HepG2 (cell line): ENCODE measurements around the gene POLD3. TPM values are rescaled to one million over a fixed set of nuclear protein-coding genes. Genes with fewer than 3 reads are reported as not detected.

Experiments used
- ATAC-seq: fragments of 200-7000 bp; cut with Tn5 transposase; 3 replicates; pipeline ENCODE4 v1.9.1; 2020; ENCODE audit warnings: mild to moderate bottlenecking, moderate library complexity
- BruUV-seq: library from RNA; stranded (reverse); fragments of 400-500 nt; replicated peaks from 2 replicates; lab custom pipeline; 2021; lab: Mats Ljungman, UMichigan
- CTCF ChIA-PET: fragments of 300-600 bp; formaldehyde crosslinking; extraction: SDS; loops from one replicate; lab custom pipeline; 2021; ENCODE audit warnings: low total read pairs, inconsistent platforms, low intra/inter-chr PET ratio; lab: Yijun Ruan, JAX
- POLR2A ChIA-PET: fragments of 350-600 bp; sonication (Branson Sonifier 250); formaldehyde crosslinking; loops from one replicate; lab custom pipeline; 2020; ENCODE audit warnings: antibody characterized with exemption, inconsistent platforms; lab: Yijun Ruan, JAX
- DNase-seq: peaks from one replicate; pipeline ENCODE4 v3.0.0-alpha.2; 2015; ENCODE audit warnings: low spot score
- FAIRE-seq: peaks from 3 replicates; lab custom pipeline; 2011; peaks lifted over from hg19 to GRCh38; lab: Jason Lieb, UNC
- H2AFZ ChIP-seq: one replicate; pipeline ENCODE4 v1.6.1; 2011; ENCODE audit warnings: low read length, inconsistent platforms
- H3K27ac ChIP-seq: fragments of 300-600 bp; 3 replicates; pipeline ENCODE4 v1.8.0; 2011; ENCODE audit warnings: mixed run types, mild to moderate bottlenecking, mixed read lengths, low read length, inconsistent platforms; ENCODE audit not compliant: insufficient read depth; ENCODE audit errors: extremely low read length
- H3K27me3 ChIP-seq, 2 experiments: fragments of 200-600 bp in 1 of 2; 2 replicates in 1 of 2; 3 replicates in 1 of 2; pipeline versions ENCODE4 v1.6.0 to v1.8.0; 2011; ENCODE audit warnings: low read length in 2 of 2, mild to moderate bottlenecking in 2 of 2, moderate library complexity in 2 of 2, inconsistent platforms in 1 of 2; ENCODE audit not compliant: insufficient read depth in 2 of 2, control insufficient read depth in 1 of 2
- H3K36me3 ChIP-seq, 2 experiments: fragments of 200-600 bp in 1 of 2; replicated peaks in 1 of 2; 2 replicates in 1 of 2; 3 replicates in 1 of 2; pipeline versions ENCODE4 v1.5.1 to v1.8.0; 2011; ENCODE audit warnings: low read length in 2 of 2, inconsistent platforms in 1 of 2; ENCODE audit not compliant: insufficient read depth in 2 of 2, control insufficient read depth in 1 of 2
- H3K4me1 ChIP-seq: 2 replicates; pipeline ENCODE4 v1.5.1; 2012; ENCODE audit warnings: low read length, inconsistent platforms; ENCODE audit not compliant: insufficient read depth
- H3K4me2 ChIP-seq: 2 replicates; pipeline ENCODE4 v1.6.0; 2011; ENCODE audit warnings: low read depth, low read length, inconsistent platforms
- H3K4me3 ChIP-seq, 3 experiments: fragments of 200-600 bp in 1 of 3; sonication (generic), shearing (Covaris generic) in 1 of 3; replicated peaks in 1 of 3; 2 replicates each; pipeline ENCODE4 v1.5.1; 2011 to 2016; ENCODE audit warnings: low read length in 3 of 3, inconsistent platforms in 2 of 3, low read depth in 2 of 3, mild to moderate bottlenecking in 2 of 3, control low read depth in 1 of 3, mixed read lengths in 1 of 3; ENCODE audit not compliant: insufficient read depth in 1 of 3
- H3K79me2 ChIP-seq: one replicate; pipeline ENCODE4 v1.6.1; 2011; ENCODE audit warnings: low read length, inconsistent platforms; ENCODE audit not compliant: insufficient read depth
- H3K9ac ChIP-seq: 2 replicates; pipeline ENCODE4 v1.6.0; 2011; ENCODE audit warnings: mild to moderate bottlenecking, low read depth, low read length, inconsistent platforms; ENCODE audit not compliant: insufficient read depth
- H3K9me3 ChIP-seq: 2 replicates; pipeline ENCODE4 v1.5.1; 2012; ENCODE audit warnings: mild to moderate bottlenecking, low read length
- H4K20me1 ChIP-seq: 2 replicates; pipeline ENCODE4 v1.6.0; 2011; ENCODE audit warnings: inconsistent platforms, mild to moderate bottlenecking, low read length, moderate library complexity; ENCODE audit not compliant: insufficient read depth
- EEA1 ChIP-seq: sonication (generic); formaldehyde crosslinking; IDR thresholded peaks from 2 replicates; pipeline ENCODE4 v1.5.1; 2020; ENCODE audit warnings: mild to moderate bottlenecking, missing genetic modification reagents, borderline replicate concordance
- KLF9 ChIP-seq: IDR thresholded peaks from 2 replicates; pipeline ENCODE4 v1.6.1; 2016; ENCODE audit warnings: low read depth
- MAFK ChIP-seq, 2 experiments: IDR thresholded peaks in 1 of 2; conservative IDR thresholded peaks in 1 of 2; 2 replicates each; pipeline ENCODE4 v1.6.1; 2011; ENCODE audit warnings: improper control_type of control experiment in 2 of 2, low read length in 2 of 2
- MZF1 ChIP-seq: sonication (generic); formaldehyde crosslinking; IDR thresholded peaks from 2 replicates; pipeline ENCODE4 v1.8.1; 2023; ENCODE audit warnings: mild to moderate bottlenecking, missing genetic modification reagents, borderline replicate concordance
- NAIF1 ChIP-seq: sonication (generic); formaldehyde crosslinking; IDR thresholded peaks from 2 replicates; pipeline ENCODE4 v1.5.0; 2020; ENCODE audit warnings: mild to moderate bottlenecking, missing genetic modification reagents, borderline replicate concordance
- NFE2 ChIP-seq: sonication (generic); formaldehyde crosslinking; IDR thresholded peaks from 2 replicates; pipeline ENCODE4 v1.4.0; 2020; ENCODE audit warnings: missing genetic modification reagents
- SMAD1 ChIP-seq: sonication (generic); formaldehyde crosslinking; IDR thresholded peaks from 2 replicates; pipeline ENCODE4 v1.4.0; 2020; ENCODE audit warnings: missing genetic modification reagents, low read depth, mild to moderate bottlenecking, borderline replicate concordance
- TAF1 ChIP-seq: sonication (generic); formaldehyde crosslinking; IDR thresholded peaks from 2 replicates; pipeline ENCODE4 v1.4.0; 2020; ENCODE audit warnings: missing genetic modification reagents
- TRAFD1 ChIP-seq: sonication (generic); formaldehyde crosslinking; IDR thresholded peaks from 2 replicates; pipeline ENCODE4 v1.5.1; 2020; ENCODE audit warnings: missing genetic modification reagents, mild to moderate bottlenecking, borderline replicate concordance
- ZFP41 ChIP-seq: sonication (generic); formaldehyde crosslinking; IDR thresholded peaks from 2 replicates; pipeline ENCODE4 v1.4.0; 2020; ENCODE audit warnings: mild to moderate bottlenecking, missing genetic modification reagents, borderline replicate concordance
- ZNF10 ChIP-seq: sonication (generic); formaldehyde crosslinking; IDR thresholded peaks from 2 replicates; pipeline ENCODE4 v1.4.0; 2020; ENCODE audit warnings: mild to moderate bottlenecking, low read depth, missing genetic modification reagents, borderline replicate concordance
- ZNF12 ChIP-seq: sonication (generic); formaldehyde crosslinking; IDR thresholded peaks from 2 replicates; pipeline ENCODE4 v1.5.0; 2020; ENCODE audit warnings: missing genetic modification reagents
- ZNF263 ChIP-seq: sonication (generic); formaldehyde crosslinking; IDR thresholded peaks from 2 replicates; pipeline ENCODE4 v1.4.0; 2020; ENCODE audit warnings: missing genetic modification reagents
- ZNF510 ChIP-seq: sonication (generic); formaldehyde crosslinking; IDR thresholded peaks from 2 replicates; pipeline ENCODE4 v1.4.0; 2020; ENCODE audit warnings: low read depth, mild to moderate bottlenecking, missing genetic modification reagents
- ZNF777 ChIP-seq: sonication (generic); formaldehyde crosslinking; IDR thresholded peaks from 2 replicates; pipeline ENCODE4 v1.4.0; 2020; ENCODE audit warnings: missing genetic modification reagents
- WGBS: methylation state at CpG from one replicate; pipeline ENCODE4 v1.1.6; 2017; ENCODE audit warnings: low lambda C conversion rate; 5-methylcytosine and 5-hydroxymethylcytosine counted together
- in situ Hi-C: cut with HindIII; loops from 2 replicates; pipeline ENCODE4 v1.10.0; 2017; ENCODE audit warnings: low pct_unique_long_range_greater_than_20kb; ENCODE audit not compliant: extremely low pct_ligation_motif_present
- intact Hi-C: fragments of 100-400 bp; cut with micrococcal nuclease; formaldehyde crosslinking; loops from one replicate; pipeline ENCODE4 v1.10.0; 2022; ENCODE audit not compliant: unreplicated experiment
- polyA plus RNA-seq, 8 experiments: library from polyadenylated mRNA; depleted of rRNA in 3 of 8; stranded (reverse) in 7 of 8; unstranded in 1 of 8; fragments of >200 nt; fragmentation: Illumina TruSeq in 4 of 8; extraction: Trizol in 4 of 8; gene quantifications; 2 replicates each; pipeline versions ENCODE4 v1.2.1 to v1.2.3, GENCODE V29; 2011 to 2016; ENCODE audit warnings: low read depth in 4 of 8, missing spikeins in 1 of 8, mixed read lengths in 1 of 8; ENCODE audit not compliant: insufficient read depth in 1 of 8
- total RNA-seq, 5 experiments: library from RNA; depleted of rRNA; stranded (reverse); fragments of >200 nt; fragmentation: Illumina TruSeq; extraction: Trizol; gene quantifications; 2 replicates each; pipeline ENCODE4 v1.2.3, GENCODE V29; 2016; ENCODE audit warnings: low read depth in 1 of 5

Gene POLD3
- total and polyA plus RNA-seq, 2 of the 13 experiments (the other 11 are each of a cell fraction or from before 2014, with no cell fraction given) = 6.3 to 18.9 TPM

GRCh38 chr11:74574563-74574962, 17.8 kb upstream of the POLD3 start:
- ATAC-seq (no peak), DNase-seq (no peak), FAIRE-seq (no peak)
- Histone ChIP-seq H3K27ac (no peak overlapping the region), H2AFZ (no peak overlapping the region), H3K27me3 (peaks cover 0 to 2% of the 10 kb centered on the region in 2 experiments; a peak in 2 of 5 replicates), H3K4me1 (peaks cover 6% of the 10 kb centered on the region; the same call in 1 of the 2 replicates), H3K4me3 (no peak overlapping the region), H3K4me2 (no peak overlapping the region), H3K36me3 (no peaks in the 10 kb centered on the region), H4K20me1 (no peaks in the 10 kb centered on the region), H3K79me2 (no peaks in the 10 kb centered on the region), H3K9ac (no peak overlapping the region), H3K9me3 (no peaks in the 10 kb centered on the region)
- BruUV-seq = no TSS peak
- WGBS = 56% methylated on average over 6 of the region's 6 CpGs
- CTCF ChIA-PET = no interaction called here
- intact Hi-C loops (no loop called here), in situ Hi-C loops (no loop called here)
- peak in 1 of 2 experiments; percentile 43; a peak in 2 of 4 replicates for TF ChIP-seq MAFK (conservative IDR thresholded peaks at IDR 0.05 in 1 of 2, IDR thresholded peaks at IDR 0.05 in 1 of 2; ENCODE audit: low read length in 2 of 2)
- TF ChIP-seq ZNF510 (CRISPR knock-in tag) = no peak
- TF ChIP-seq MZF1 (CRISPR knock-in tag) = no peak
- POLR2A ChIA-PET = no interaction called here

- no peaks in the 10 kb centered on the region for H3K36me3 ChIP-seq
- ATAC-seq (no peak), FAIRE-seq (no peak), DNase-seq (no peak)
- no peak overlapping the region for H3K27ac ChIP-seq
- ChIA-PET POLR2A (no interaction called here), CTCF (no interaction called here)
- WGBS = 92% methylated on average over 3 of the region's 3 CpGs
- H3K79me2 ChIP-seq = no peaks in the 10 kb centered on the region
- no peaks in the 10 kb centered on the region for H3K9me3 ChIP-seq
- H3K27me3 ChIP-seq = peaks cover 1 to 2% of the 10 kb centered on the region in 2 experiments; a peak in 1 of 5 replicates
- no peak overlapping the region for H2AFZ ChIP-seq
- intact Hi-C loops = no loop called here
- H3K4me3 ChIP-seq = no peak overlapping the region
- H3K4me2 ChIP-seq = no peak overlapping the region
- BruUV-seq = no TSS peak
- in situ Hi-C loops = no loop called here
- no peaks in the 10 kb centered on the region for H4K20me1 ChIP-seq
- peaks cover 3% of the 10 kb centered on the region; the same call in 1 of the 2 replicates for H3K4me1 ChIP-seq
- H3K9ac ChIP-seq = no peak overlapping the region
- TF ChIP-seq TRAFD1 (CRISPR knock-in tag) = no peak
- TF ChIP-seq ZFP41 (CRISPR knock-in tag) = no peak
- no peak for TF ChIP-seq SMAD1
- TF ChIP-seq EEA1 = no peak
- TF ChIP-seq ZNF263 (CRISPR knock-in tag) = no peak
- no peak for TF ChIP-seq ZNF777 (CRISPR knock-in tag)
- TF ChIP-seq KLF9 (CRISPR knock-in tag) = no peak
- TF ChIP-seq NAIF1 (CRISPR knock-in tag) = no peak
- no peak for TF ChIP-seq ZNF12 (CRISPR knock-in tag)
- no peak for TF ChIP-seq ZNF10 (CRISPR knock-in tag)
- no peak for TF ChIP-seq NFE2 (CRISPR knock-in tag)
- no peak for TF ChIP-seq TAF1
Observed at GRCh38 chr11:74575999-74576398, 16.4 kb upstream of the POLD3 start.
